Activated T-helper 1 cell treated with anti-CD3 and anti-CD28 coated beads, Interleukin-12 subunit alpha, Interleukin-12 subunit beta, Interleukin-2, Interleukin-4 antibody, amounts not matched to agents 30 ng/mL and 10 ng/mL and 1 ng/mL, durations not matched to agents 14 hours and 24 hours and 36 hours (primary cell): ENCODE results near the gene GINS1. TPM values are rescaled to one million over a fixed set of nuclear protein-coding genes. Genes with fewer than 3 reads are reported as not detected.

Experiments used
- DNase-seq: peaks from one replicate; pipeline ENCODE4 v3.0.0; 2021; ENCODE audit warnings: low spot score
- H3K27ac Mint-ChIP-seq: one replicate; pipeline ENCODE4 v1.8.0; 2021; ENCODE audit warnings: mild to moderate bottlenecking, mixed read lengths
- H3K27me3 Mint-ChIP-seq: one replicate; pipeline ENCODE4 v1.8.0; 2022; ENCODE audit warnings: mild to moderate bottlenecking, moderate library complexity, mixed read lengths; ENCODE audit not compliant: insufficient read depth
- H3K36me3 Mint-ChIP-seq: one replicate; pipeline ENCODE4 v1.8.0; 2021; ENCODE audit warnings: low read depth, mixed read lengths
- H3K4me1 Mint-ChIP-seq: one replicate; pipeline ENCODE4 v1.8.0; 2021; ENCODE audit warnings: low read depth, mixed read lengths
- H3K4me3 Mint-ChIP-seq: one replicate; pipeline ENCODE4 v1.8.0; 2021; ENCODE audit warnings: mild to moderate bottlenecking, moderate library complexity, mixed read lengths
- H3K9me3 Mint-ChIP-seq: one replicate; pipeline ENCODE4 v1.8.0; 2021; ENCODE audit warnings: mixed read lengths
- intact Hi-C: fragments of 100-400 bp; cut with micrococcal nuclease; formaldehyde crosslinking; loops from one replicate; pipeline ENCODE4 v1.15.1; 2024
- total RNA-seq: library from RNA; stranded (reverse); gene quantifications from 2 replicates; pipeline ENCODE4 v1.2.3, GENCODE V29; 2022

The GINS1 gene
- total RNA-seq, 1 donor from 2014 or later, result 39.6 TPM

- Mint-ChIP-seq H3K9me3 (no peaks in the 10 kb centered on the region), H3K27ac (no peak overlapping the region)
- intact Hi-C loops, result no loop called here
These were observed 80.5 kb downstream of the GINS1 start for GRCh38 chr20:25487975-25488374.

GRCh38 chr20:25489221-25489871 lies 81.9 kb downstream of the GINS1 start:
- intact Hi-C loops, result no loop called here
- Mint-ChIP-seq H3K27ac (no peak overlapping the region), H3K4me1 (peaks cover 17% of the 10 kb centered on the region), H3K4me3 (no peak overlapping the region), H3K9me3 (no peaks in the 10 kb centered on the region), H3K36me3 (no peaks in the 10 kb centered on the region), H3K27me3 (no peaks in the 10 kb centered on the region)
- no peak for DNase-seq

More at GRCh38 chr20:25487975-25488374, 80.5 kb downstream of the GINS1 start:
- no peak for DNase-seq
- Mint-ChIP-seq H3K4me1 (peaks cover 19% of the 10 kb centered on the region), H3K4me3 (no peak overlapping the region), H3K27me3 (peaks cover 2% of the 10 kb centered on the region), H3K36me3 (no peaks in the 10 kb centered on the region)

DNA sequence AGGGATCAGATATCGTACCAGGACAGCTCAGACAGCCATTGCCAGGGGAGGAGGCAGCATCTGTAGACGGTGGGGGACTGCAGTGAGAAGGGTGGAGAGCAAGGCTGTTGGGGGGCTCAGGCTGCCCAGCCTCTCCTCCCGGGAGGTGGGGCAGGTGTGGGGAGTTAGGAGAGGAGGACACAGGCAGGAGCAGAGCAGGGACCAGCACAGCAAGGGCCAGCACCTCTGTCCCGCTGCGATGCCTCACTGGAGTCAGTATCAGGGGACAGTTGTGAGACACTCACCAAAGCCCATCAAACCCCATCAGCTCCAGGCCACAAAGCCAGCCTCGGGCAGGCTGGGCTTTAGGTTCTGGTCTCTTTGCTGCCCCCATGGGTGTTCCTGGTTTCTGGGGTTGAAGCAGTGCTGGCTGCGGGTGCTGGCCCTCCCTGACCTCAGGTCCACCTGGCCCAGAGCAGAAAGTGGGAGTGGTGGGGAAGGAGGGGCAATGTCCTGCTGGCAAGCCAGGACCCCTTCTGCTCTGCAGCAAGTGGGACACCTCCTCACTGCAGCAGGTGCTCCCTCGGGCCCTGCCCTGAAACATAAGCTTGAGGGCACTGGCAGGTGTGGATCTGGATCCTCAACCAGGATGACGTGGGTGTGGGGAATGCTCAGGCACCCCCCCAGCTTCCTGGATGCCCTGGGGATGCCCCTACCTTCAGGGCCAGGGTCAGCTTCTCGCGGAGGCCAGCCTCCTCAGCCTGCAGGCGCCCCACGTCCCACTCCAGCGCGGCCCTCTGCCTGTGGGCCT lies 83.4 kb downstream of the GINS1 start:
- Mint-ChIP-seq H3K27me3 (no peaks in the 10 kb centered on the region), H3K4me1 (peaks cover 6% of the 10 kb centered on the region), H3K27ac (no peak overlapping the region), H3K9me3 (no peaks in the 10 kb centered on the region), H3K36me3 (no peaks in the 10 kb centered on the region), H3K4me3 (no peak overlapping the region)
- intact Hi-C loops, result no loop called here
- no peak for DNase-seq

DNA sequence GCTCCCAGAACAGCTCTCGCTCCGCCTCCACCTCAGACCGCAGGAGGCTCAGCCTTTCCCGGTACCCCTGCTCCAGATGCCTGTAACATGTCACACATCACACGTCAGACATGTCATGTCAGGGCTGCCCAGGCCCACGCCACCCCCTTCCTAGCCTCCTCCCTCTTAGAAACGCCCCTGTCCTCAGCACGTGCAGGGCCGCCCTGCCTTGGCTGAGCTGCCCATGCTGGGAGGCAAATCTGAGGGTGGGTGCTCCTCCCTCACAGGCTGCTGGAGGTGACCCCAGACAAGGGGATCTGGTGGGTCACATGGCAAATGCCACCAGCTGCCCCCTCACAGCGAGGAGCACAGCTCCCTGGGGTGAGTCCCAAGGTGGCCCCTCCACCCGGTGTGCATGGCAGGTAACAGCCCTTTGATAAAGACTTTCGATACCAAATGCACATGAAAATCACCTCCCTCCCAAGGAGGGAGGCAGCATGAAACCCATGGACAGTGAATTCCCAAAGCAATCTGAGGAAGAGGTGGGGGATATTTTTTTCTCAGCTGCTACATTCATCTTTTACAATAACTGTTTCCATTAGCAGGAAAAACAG lies 84.1 kb downstream of the GINS1 start:
- no peak for DNase-seq
- Mint-ChIP-seq H3K27ac (no peak overlapping the region), H3K4me1 (peaks cover 2% of the 10 kb centered on the region), H3K4me3 (no peak overlapping the region), H3K9me3 (no peaks in the 10 kb centered on the region), H3K36me3 (no peaks in the 10 kb centered on the region), H3K27me3 (no peaks in the 10 kb centered on the region)
- intact Hi-C loops, result no loop called here

DNA sequence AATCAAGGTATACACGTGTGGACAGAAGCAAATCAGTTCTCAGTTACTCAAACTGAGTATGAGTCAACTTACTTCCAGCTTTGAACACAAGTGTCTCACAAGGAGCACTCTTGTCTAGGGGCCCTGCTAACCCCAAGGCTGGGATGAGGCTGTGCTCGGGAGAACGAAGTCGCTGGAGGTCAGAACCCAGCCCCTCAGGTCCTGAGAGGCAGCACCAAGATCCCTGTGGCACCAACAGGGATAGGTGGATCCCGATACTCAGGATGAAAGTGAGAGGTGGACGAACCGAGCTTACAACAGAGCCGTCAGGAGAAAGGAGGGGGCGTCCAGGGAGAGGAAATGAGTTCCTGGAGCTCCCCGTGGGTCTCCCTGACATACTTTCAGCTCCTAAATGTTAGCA lies 85.7 kb downstream of the GINS1 start:
- intact Hi-C loops, result no loop called here
- Mint-ChIP-seq H3K9me3 (no peaks in the 10 kb centered on the region), H3K4me1 (no peaks in the 10 kb centered on the region), H3K36me3 (no peaks in the 10 kb centered on the region), H3K27me3 (no peaks in the 10 kb centered on the region), H3K4me3 (no peak overlapping the region), H3K27ac (no peak overlapping the region)
- DNase-seq, result no peak

GRCh38 chr20:25493748-25494505 lies 86.5 kb downstream of the GINS1 start:
- DNase-seq, result no peak
- intact Hi-C loops, result no loop called here
- H3K27me3 Mint-ChIP-seq, result no peaks in the 10 kb centered on the region
- H3K4me3 Mint-ChIP-seq, result no peak overlapping the region
- no peaks in the 10 kb centered on the region for H3K9me3 Mint-ChIP-seq
- H3K36me3 Mint-ChIP-seq, result no peaks in the 10 kb centered on the region
- no peaks in the 10 kb centered on the region for H3K4me1 Mint-ChIP-seq
- H3K27ac Mint-ChIP-seq, result no peak overlapping the region

- no peaks in the 10 kb centered on the region for H3K4me1 Mint-ChIP-seq
- no peaks in the 10 kb centered on the region for H3K27me3 Mint-ChIP-seq
- no peaks in the 10 kb centered on the region for H3K9me3 Mint-ChIP-seq
- no peak for DNase-seq
- no peaks in the 10 kb centered on the region for H3K36me3 Mint-ChIP-seq
- no peak overlapping the region for H3K4me3 Mint-ChIP-seq
- intact Hi-C loops, result no loop called here
- no peak overlapping the region for H3K27ac Mint-ChIP-seq
These were observed 87.2 kb downstream of the GINS1 start for GRCh38 chr20:25494506-25495188.

DNA sequence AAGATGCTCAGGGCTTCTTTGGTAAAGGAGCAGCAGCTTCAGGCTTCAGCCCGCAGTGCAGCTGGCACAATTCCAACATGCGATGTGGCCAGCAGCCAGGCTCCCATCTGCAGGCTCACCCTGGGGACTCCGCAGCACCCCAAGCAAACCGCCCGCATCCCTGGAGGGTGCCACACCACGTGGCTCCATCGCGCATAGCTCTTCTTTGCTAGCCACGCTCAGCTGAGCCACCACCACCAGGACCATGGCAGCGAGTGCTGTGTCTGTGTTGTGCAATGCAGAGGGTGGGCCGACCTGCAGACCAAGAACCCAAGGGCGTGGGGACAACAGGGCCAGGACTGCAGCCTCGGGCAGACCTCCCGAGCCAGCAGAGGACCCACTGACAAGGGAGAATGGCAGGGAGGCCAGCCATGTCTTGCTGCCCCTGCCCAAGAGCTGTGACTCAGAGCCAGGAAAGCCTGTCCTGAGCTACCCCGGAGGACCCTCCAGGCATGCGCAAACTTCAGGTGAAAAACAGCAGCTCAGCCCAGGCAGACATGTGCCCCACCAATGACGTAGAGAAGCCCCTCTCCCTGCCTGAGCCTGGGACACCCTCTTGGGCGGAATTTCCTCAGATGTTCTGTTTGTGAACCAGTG lies 87.8 kb downstream of the GINS1 start:
- Mint-ChIP-seq H3K4me3 (no peak overlapping the region), H3K27ac (no peak overlapping the region), H3K9me3 (no peaks in the 10 kb centered on the region), H3K27me3 (no peaks in the 10 kb centered on the region), H3K4me1 (no peaks in the 10 kb centered on the region), H3K36me3 (no peaks in the 10 kb centered on the region)
- intact Hi-C loops, result no loop called here
- DNase-seq, result no peak

DNA sequence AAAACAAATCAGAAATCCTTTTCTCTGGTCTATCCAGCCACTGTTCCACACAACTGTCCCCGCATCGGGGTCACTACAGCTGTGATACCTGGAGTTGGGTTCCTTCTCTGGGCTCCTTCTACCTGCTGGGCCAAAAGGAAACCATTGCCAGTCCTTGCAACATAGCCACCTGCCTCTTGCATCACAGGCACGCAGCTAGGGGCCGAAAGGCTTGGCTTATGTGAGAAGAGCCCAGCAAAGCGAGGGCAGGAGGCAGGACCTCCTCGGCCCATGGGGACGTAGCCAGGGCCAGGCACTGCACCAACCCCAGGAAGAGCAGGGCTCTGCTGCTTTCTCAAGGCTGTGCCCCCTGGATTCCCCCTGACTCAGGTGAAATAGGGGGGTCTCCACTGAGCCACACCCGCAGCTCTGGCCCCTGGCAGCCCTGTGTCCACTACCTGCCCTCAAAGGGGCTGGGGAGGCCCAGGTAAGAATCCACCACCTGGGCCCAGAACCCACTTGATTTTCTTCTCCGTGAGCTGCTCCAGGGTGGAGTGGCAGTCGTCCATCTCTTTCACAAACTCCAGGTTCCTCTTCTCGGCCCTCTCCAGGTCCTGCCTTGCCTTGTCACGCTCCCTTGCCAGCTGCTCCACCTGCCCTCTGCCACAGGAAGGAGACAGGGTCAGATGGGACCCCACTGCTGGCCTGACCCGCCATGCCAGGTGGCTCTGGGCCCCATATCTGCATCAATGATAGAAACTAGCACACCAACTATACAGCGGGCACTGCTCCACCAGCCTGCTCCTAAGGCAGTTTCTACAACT lies 88.9 kb downstream of the GINS1 start:
- intact Hi-C loops, result no loop called here
- H3K4me3 Mint-ChIP-seq, result no peak overlapping the region
- no peaks in the 10 kb centered on the region for H3K4me1 Mint-ChIP-seq
- H3K36me3 Mint-ChIP-seq, result no peaks in the 10 kb centered on the region
- no peaks in the 10 kb centered on the region for H3K9me3 Mint-ChIP-seq
- H3K27ac Mint-ChIP-seq, result no peak overlapping the region
- H3K27me3 Mint-ChIP-seq, result no peaks in the 10 kb centered on the region
- DNase-seq, result no peak

DNA sequence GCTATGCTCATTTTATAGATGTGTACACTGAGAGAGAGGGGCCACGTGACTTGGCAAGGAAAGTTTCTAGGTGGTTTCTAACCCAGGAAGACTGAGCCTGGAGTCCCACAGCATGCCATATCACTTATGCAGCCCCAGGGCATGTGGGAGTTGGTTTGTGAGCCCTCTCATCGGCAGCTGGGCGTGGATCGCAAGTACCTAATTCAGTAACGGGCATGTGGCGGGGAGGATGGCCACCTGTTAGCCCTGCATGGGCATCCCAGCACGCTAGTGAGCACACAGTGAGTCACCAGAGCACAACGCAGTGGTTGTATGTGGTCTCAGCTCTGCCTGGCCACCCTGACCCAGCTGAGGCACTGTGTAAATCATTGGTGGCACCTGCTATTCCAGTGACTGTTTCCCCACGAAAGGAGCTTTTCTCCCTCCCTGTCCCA lies 89.5 kb downstream of the GINS1 start:
- intact Hi-C loops, result no loop called here
- Mint-ChIP-seq H3K36me3 (no peaks in the 10 kb centered on the region), H3K9me3 (no peaks in the 10 kb centered on the region), H3K27ac (no peak overlapping the region), H3K27me3 (no peaks in the 10 kb centered on the region), H3K4me1 (no peaks in the 10 kb centered on the region), H3K4me3 (no peak overlapping the region)
- no peak for DNase-seq

DNA sequence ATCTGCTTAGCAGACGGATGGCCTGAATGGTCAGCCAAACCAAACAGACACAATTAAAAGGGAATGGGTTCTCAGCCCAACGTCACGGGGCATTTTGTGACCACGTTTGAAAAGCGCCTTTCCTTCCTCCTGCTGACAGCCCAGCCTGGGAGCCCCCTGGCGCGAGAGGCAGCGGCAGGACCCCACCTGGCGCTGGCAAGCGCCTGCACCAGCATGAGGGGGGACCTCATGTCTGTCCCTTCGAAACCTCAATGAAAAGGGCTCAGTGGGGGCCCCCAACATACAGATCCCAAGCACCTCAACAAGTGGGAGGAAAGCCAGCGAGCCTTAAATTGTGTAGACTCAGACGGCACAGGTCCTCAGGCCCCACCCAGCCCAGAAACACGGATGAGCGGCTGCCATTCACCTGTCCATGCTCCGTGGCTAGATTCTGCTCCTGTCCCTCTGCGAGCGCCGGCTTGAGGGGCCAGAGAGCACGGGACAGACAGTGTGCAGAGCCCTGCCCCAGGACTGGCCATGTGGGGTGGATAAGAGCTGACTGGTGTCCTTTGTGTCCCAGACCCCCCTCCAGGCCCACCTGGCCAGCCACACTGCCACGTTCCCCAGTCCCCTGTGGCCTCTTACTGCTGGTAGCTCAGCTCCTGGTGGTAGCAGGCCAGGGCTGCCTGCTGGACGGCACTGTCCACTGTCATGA lies 90.3 kb downstream of the GINS1 start:
- intact Hi-C loops, result no loop called here
- Mint-ChIP-seq H3K36me3 (no peaks in the 10 kb centered on the region), H3K27me3 (no peaks in the 10 kb centered on the region), H3K4me1 (no peaks in the 10 kb centered on the region), H3K4me3 (no peak overlapping the region), H3K9me3 (no peaks in the 10 kb centered on the region), H3K27ac (no peak overlapping the region)
- DNase-seq, result no peak
